Ovary (tissue), 3 donors: ENCODE data around the gene SLC35D2.

Experiments used
- EP300 ChIP-seq: sonication (generic); formaldehyde crosslinking; IDR thresholded peaks from one replicate; pipeline ENCODE4 v1.6.1; 2017; ENCODE audit warnings: antibody characterized with exemption
- POLR2A ChIP-seq: fragments of 450-650 bp; IDR thresholded peaks from one replicate; pipeline ENCODE4 v1.6.1; 2017; ENCODE audit warnings: antibody characterized with exemption, mild to moderate bottlenecking, moderate library complexity
- TF ChIP-seq, protein P1 (sequence below), 3 donors: fragments of 450-650 bp in 2 of 3; fragments of 200-600 bp in 1 of 3; IDR thresholded peaks; one replicate each; pipeline versions ENCODE4 v1.5.1 to v1.8.0; 2016 to 2022; ENCODE audit warnings: antibody characterized with exemption in 3 of 3, mild to moderate bottlenecking in 1 of 3
- donor health status: DM: no; HTN: no; CAD: no.

DNA sequence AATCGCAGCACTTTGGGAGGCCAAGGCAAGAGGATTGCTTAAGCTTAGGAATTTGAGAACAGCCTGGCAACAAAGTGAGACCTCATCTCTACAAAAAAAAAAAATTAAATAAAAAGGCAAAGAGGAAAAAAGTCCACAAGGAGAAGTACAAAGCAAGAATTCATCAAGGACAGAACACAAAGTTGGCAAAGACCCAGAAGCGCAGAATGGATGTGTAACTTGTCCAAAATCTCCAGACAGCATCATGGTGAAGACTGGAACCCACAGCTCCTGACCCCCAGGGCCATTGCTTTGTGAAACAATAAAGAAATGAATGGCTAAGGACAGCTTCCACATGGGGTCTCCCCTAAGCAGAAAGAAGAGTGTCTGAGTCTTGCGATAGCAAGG, 89.4 kb downstream of the SLC35D2 start:
- TF ChIP-seq, protein P1, sequence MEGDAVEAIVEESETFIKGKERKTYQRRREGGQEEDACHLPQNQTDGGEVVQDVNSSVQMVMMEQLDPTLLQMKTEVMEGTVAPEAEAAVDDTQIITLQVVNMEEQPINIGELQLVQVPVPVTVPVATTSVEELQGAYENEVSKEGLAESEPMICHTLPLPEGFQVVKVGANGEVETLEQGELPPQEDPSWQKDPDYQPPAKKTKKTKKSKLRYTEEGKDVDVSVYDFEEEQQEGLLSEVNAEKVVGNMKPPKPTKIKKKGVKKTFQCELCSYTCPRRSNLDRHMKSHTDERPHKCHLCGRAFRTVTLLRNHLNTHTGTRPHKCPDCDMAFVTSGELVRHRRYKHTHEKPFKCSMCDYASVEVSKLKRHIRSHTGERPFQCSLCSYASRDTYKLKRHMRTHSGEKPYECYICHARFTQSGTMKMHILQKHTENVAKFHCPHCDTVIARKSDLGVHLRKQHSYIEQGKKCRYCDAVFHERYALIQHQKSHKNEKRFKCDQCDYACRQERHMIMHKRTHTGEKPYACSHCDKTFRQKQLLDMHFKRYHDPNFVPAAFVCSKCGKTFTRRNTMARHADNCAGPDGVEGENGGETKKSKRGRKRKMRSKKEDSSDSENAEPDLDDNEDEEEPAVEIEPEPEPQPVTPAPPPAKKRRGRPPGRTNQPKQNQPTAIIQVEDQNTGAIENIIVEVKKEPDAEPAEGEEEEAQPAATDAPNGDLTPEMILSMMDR (IDR thresholded peaks at IDR 0.05) = no peak
- TF ChIP-seq POLR2A (no peak), EP300 (no peak)
